Transverse colon (tissue), 4 donors: Measurements from ENCODE around the gene GPR162.
"Not testable (repeated sequence)": the region's sequence is repeated elsewhere in the genome, so short reads cannot be mapped to it uniquely, and the experiment has no call there.

Source experiments
- CTCF ChIP-seq, 5 experiments: fragments of 200-600 bp in 3 of 5; fragments of 450-650 bp in 2 of 5; sonication (generic) in 3 of 5; IDR thresholded peaks; 1 replicate in 2 of 5; 2 replicates in 3 of 5; pipeline ENCODE4 v1.5.1; 2016 to 2017; ENCODE audit warnings: antibody characterized with exemption in 5 of 5, inconsistent platforms in 3 of 5, mild to moderate bottlenecking in 2 of 5, moderate library complexity in 1 of 5
- EP300 ChIP-seq: sonication (generic); formaldehyde crosslinking; IDR thresholded peaks from one replicate; pipeline ENCODE4 v1.6.1; 2017; ENCODE audit warnings: antibody characterized with exemption, low read depth
- POLR2A ChIP-seq: fragments of 450-650 bp; IDR thresholded peaks from one replicate; pipeline ENCODE4 v1.6.1; 2016; ENCODE audit warnings: antibody characterized with exemption, mild to moderate bottlenecking, moderate library complexity
- POLR2AphosphoS5 ChIP-seq, 3 donors: sonication (generic); formaldehyde crosslinking; IDR thresholded peaks; one replicate each; pipeline ENCODE4 v1.6.1; 2016; ENCODE audit warnings: antibody characterized with exemption in 3 of 3

GRCh38 chr12:6865307-6865706 lies 43.7 kb downstream of the GPR162 start:
- not testable (repeated sequence) for TF ChIP-seq CTCF (IDR thresholded peaks at IDR 0.05); POLR2A; EP300; POLR2AphosphoS5 (IDR thresholded peaks at IDR 0.05)
